Activated CD4-positive, alpha-beta T cell treated with anti-CD3 and anti-CD28 coated beads for 36 hours (primary cell): Measurements from ENCODE around the gene EHD4. TPM values are rescaled to one million over a fixed set of nuclear protein-coding genes. Genes with fewer than 3 reads are reported as not detected.

ENCODE experiments used
- ATAC-seq: fragments of 200-7000 bp; cut with Tn5 transposase; one replicate; pipeline ENCODE4 v1.10.0; 2021; ENCODE audit warnings: mild to moderate bottlenecking, moderate library complexity
- CTCF ChIA-PET: fragments of 350-600 bp; sonication (Branson Sonifier 250); formaldehyde crosslinking; loops from one replicate; lab custom pipeline; 2021; ENCODE audit warnings: antibody characterized with exemption; lab: Charles Lee
- POLR2A ChIA-PET: fragments of 350-600 bp; sonication (Branson Sonifier 250); formaldehyde crosslinking; loops from one replicate; lab custom pipeline; 2021; ENCODE audit warnings: antibody characterized with exemption, inconsistent platforms; lab: Charles Lee
- DNase-seq: peaks from one replicate; pipeline ENCODE4 v3.0.0-alpha.2; 2020
- H3K27ac Mint-ChIP-seq: one replicate; pipeline ENCODE4 v1.8.0; 2021; ENCODE audit warnings: mixed read lengths
- H3K27me3 Mint-ChIP-seq: one replicate; pipeline ENCODE4 v1.8.0; 2021; ENCODE audit warnings: mixed read lengths
- H3K36me3 Mint-ChIP-seq: one replicate; pipeline ENCODE4 v1.8.0; 2021; ENCODE audit warnings: low read depth, mixed read lengths
- H3K4me1 Mint-ChIP-seq: one replicate; pipeline ENCODE4 v1.8.0; 2021; ENCODE audit warnings: mixed read lengths
- H3K4me3 Mint-ChIP-seq: one replicate; pipeline ENCODE4 v1.8.0; 2021; ENCODE audit warnings: mild to moderate bottlenecking, moderate library complexity, mixed read lengths
- H3K9me3 Mint-ChIP-seq: one replicate; pipeline ENCODE4 v1.8.0; 2021; ENCODE audit warnings: low read depth, mixed read lengths
- intact Hi-C, 2 experiments: fragments of 100-400 bp; cut with DNase I in 1 of 2; cut with micrococcal nuclease in 1 of 2; formaldehyde crosslinking; loops; one replicate each; pipeline versions ENCODE4 v1.14.2 to v1.15.1; 2022 to 2024; cut with DNase I, micrococcal nuclease
- microRNA-seq: library from miRNA; unstranded; fragments of <30 nt; microRNA quantifications from one replicate; pipeline ENCODE4 v1.2.0, GENCODE V29; 2021; ENCODE audit warnings: borderline replicate concordance
- total RNA-seq, 2 experiments: library from RNA; stranded (reverse); gene quantifications; one replicate each; pipeline ENCODE4 v1.2.3, GENCODE V29; 2021

EHD4 gene
- total RNA-seq, 2 experiments from 2014 or later, result 34.7 to 35.7 TPM

GRCh38 chr15:41847981-41848380, 124.4 kb downstream of the EHD4 start:
- POLR2A ChIA-PET, result interaction anchor here (1.1 kb wide), 1 partner anchor 70 kb away, joined by 3 read pairs; no protein-coding TSS in a partner anchor
- H3K27ac Mint-ChIP-seq, result peak overlapping the region; percentile 28
- intact Hi-C loops, result no loop called here

GRCh38 chr15:41847206-41847605, 125.2 kb downstream of the EHD4 start:
- POLR2A ChIA-PET, result interaction anchor here (1.1 kb wide), 1 partner anchor 69 kb away, joined by 3 read pairs; no protein-coding TSS in a partner anchor
- ATAC-seq (no peak), DNase-seq (no peak)
- Mint-ChIP-seq H3K4me1 (peaks cover 6% of the 10 kb centered on the region), H3K4me3 (no peak overlapping the region), H3K36me3 (peaks cover 6% of the 10 kb centered on the region), H3K27me3 (no peaks in the 10 kb centered on the region), H3K27ac (no peak overlapping the region), H3K9me3 (no peaks in the 10 kb centered on the region)
- intact Hi-C loops, result no loop called here
- CTCF ChIA-PET, result interaction anchor here (1.4 kb wide), 1 partner anchor 58 kb away, joined by 3 read pairs; no protein-coding TSS in a partner anchor

More at GRCh38 chr15:41847981-41848380, 124.4 kb downstream of the EHD4 start:
- H3K36me3 Mint-ChIP-seq, result peaks cover 6% of the 10 kb centered on the region
- no peaks in the 10 kb centered on the region for H3K27me3 Mint-ChIP-seq
- DNase-seq, result no peak
- H3K4me3 Mint-ChIP-seq, result no peak overlapping the region
- peaks cover 6% of the 10 kb centered on the region for H3K4me1 Mint-ChIP-seq
- H3K9me3 Mint-ChIP-seq, result no peaks in the 10 kb centered on the region
- CTCF ChIA-PET, result interaction anchor here (1.4 kb wide), 1 partner anchor 57 kb away, joined by 3 read pairs; no protein-coding TSS in a partner anchor
- ATAC-seq, result no peak

Small RNA genes within 50 kb of the gene (microRNA-seq; reads per million reads assigned to microRNA genes)
- not detected for gene MIR4310

Other genes with a start within 250 kb of the EHD4 start
- gene MAPKBP1, start 198.1 kb downstream of the EHD4 start, total RNA-seq, result 10 to 100 TPM; 16.1 to 19.0 TPM
- 10 to 100 TPM; 17.1 to 17.6 TPM for gene JMJD7, start 144.5 kb downstream of the EHD4 start, total RNA-seq
- 1 to 10 TPM; 5.0 to 6.9 TPM for gene PLA2G4B, start 133.7 kb downstream of the EHD4 start, total RNA-seq
- under 1 TPM; 0.46 to 0.51 TPM for gene SPTBN5, start 78.5 kb downstream of the EHD4 start, total RNA-seq
- gene PLA2G4E, start 48.5 kb upstream of the EHD4 start, total RNA-seq, result not detected
- not detected for gene PLA2G4D, start 122.0 kb upstream of the EHD4 start, total RNA-seq
- gene PLA2G4F, start 184.1 kb upstream of the EHD4 start, total RNA-seq, result not detected
- 10 to 100 TPM; 49.5 to 56.2 TPM for gene VPS39, start 235.7 kb upstream of the EHD4 start, total RNA-seq